HG03575 (cell line): Measurements from ENCODE around the gene OR52E2.
"Not testable (repeated sequence)": the region's sequence is repeated elsewhere in the genome, so short reads cannot be mapped to it uniquely, and the experiment has no call there.

Experiments used
- ATAC-seq: cut with Tn5 transposase; IDR thresholded peaks from one replicate; pipeline ENCODE4 v1.9.1; 2021; ENCODE audit not compliant: unreplicated experiment, insufficient number of reproducible peaks, low FRiP score; ENCODE audit errors: extremely low read depth

The OR52E2 gene

GRCh38 chr11:5059391-5059790 is at the start of gene OR52E2:
OR52E2 (minus strand) TSS chr11:5059627; CDS start chr11:5059627, 0 bp downstream.
- no peak for ATAC-seq

GRCh38 chr11:5107285-5107684 is 47.9 kb upstream of the OR52E2 start:
- no peak for ATAC-seq

GRCh38 chr11:5103066-5103465 is 43.6 kb upstream of the OR52E2 start:
- ATAC-seq: no peak

- no peak for ATAC-seq
Measured at GRCh38 chr11:5102246-5102645, 42.8 kb upstream of the OR52E2 start.

GRCh38 chr11:5096011-5096410 is 36.6 kb upstream of the OR52E2 start:
- ATAC-seq: no peak

- no peak for ATAC-seq
Measured at GRCh38 chr11:5092821-5093585, 33.6 kb upstream of the OR52E2 start.

GRCh38 chr11:5090668-5091067 is 31.2 kb upstream of the OR52E2 start:
- ATAC-seq: no peak

GRCh38 chr11:5088556-5088955 is 29.1 kb upstream of the OR52E2 start:
- no peak for ATAC-seq

- no peak for ATAC-seq
Measured at GRCh38 chr11:5083602-5084001, 24.2 kb upstream of the OR52E2 start.

GRCh38 chr11:5081405-5081804 is 22.0 kb upstream of the OR52E2 start:
- no peak for ATAC-seq

GRCh38 chr11:5071799-5072198 is 12.4 kb upstream of the OR52E2 start:
- ATAC-seq: no peak

GRCh38 chr11:5069272-5069671 is 9.8 kb upstream of the OR52E2 start, which contains the start of gene OR52E1:
OR52E1 (plus strand) TSS chr11:5069572.
- ATAC-seq: no peak

GRCh38 chr11:5065027-5065426 is 5.6 kb upstream of the OR52E2 start:
- ATAC-seq: no peak

- ATAC-seq: not testable (repeated sequence)
Measured at GRCh38 chr11:5058679-5059078, 748 bp downstream of the OR52E2 start.

GRCh38 chr11:5046754-5047330 is 12.6 kb downstream of the OR52E2 start:
- ATAC-seq: no peak

GRCh38 chr11:5046226-5046625 is 13.2 kb downstream of the OR52E2 start, which contains the start of gene OR52J3:
OR52J3 (plus strand) TSS chr11:5046526; CDS start chr11:5046526, 0 bp downstream.
- no peak for ATAC-seq

- ATAC-seq: no peak
Measured at GRCh38 chr11:5043380-5043779, 16.0 kb downstream of the OR52E2 start.

GRCh38 chr11:5042091-5042490 is 17.3 kb downstream of the OR52E2 start:
- ATAC-seq: no peak

- no peak for ATAC-seq
Measured at GRCh38 chr11:5040876-5041275, 18.6 kb downstream of the OR52E2 start.

GRCh38 chr11:5038341-5038740 is 21.1 kb downstream of the OR52E2 start:
- no peak for ATAC-seq
